ENCODE results near the gene TRABD2A. TPM values are rescaled to one million over a fixed set of nuclear protein-coding genes. Genes with fewer than 3 reads are reported as not detected.

TRABD2A gene
- total and polyA plus RNA-seq, 2 donors from 2014 or later, result 2.1 to 3.4 TPM

DNA sequence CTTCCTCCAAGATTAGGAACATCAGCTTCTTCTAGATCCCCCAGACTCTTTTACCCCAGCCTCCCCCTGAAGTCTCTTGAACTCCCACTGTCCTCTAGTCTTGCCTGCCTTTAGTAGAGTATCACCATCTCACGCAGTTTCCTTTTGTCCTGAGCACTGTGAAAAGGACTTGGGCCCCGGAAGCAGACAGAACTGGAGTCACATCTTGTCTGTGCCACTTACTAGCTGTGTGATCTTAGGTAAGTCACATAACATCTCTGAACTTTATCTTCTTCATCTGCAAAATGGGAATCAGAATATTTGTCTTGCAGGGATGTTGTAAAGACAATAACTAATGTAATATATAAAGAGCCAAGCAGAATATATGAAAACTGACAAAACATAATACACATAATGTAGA is 8.4 kb upstream of the TRABD2A start:
- TF ChIP-seq CTCF (IDR thresholded peaks at IDR 0.05; ENCODE audit: borderline replicate concordance, extremely low read depth, insufficient read depth), result no peak
- Histone ChIP-seq H3K27me3 (ENCODE audit: control insufficient read depth, insufficient read depth, low read length) (no peaks in the 10 kb centered on the region), H3K9me3 (ENCODE audit: control insufficient read depth in 2 of 3, insufficient read depth in 1 of 3, low read length in 3 of 3) (no peaks in the 10 kb centered on the region), H3K36me3 (ENCODE audit: control insufficient read depth in 2 of 3, insufficient read depth in 3 of 3, low read length in 3 of 3) (no peaks in the 10 kb centered on the region), H3K9ac (ENCODE audit: low read length in 3 of 3) (no peak overlapping the region), H3K4me3 (ENCODE audit: low read length in 3 of 3) (no peak overlapping the region), H3K4me1 (ENCODE audit: control insufficient read depth in 2 of 3, insufficient read depth in 2 of 3, low read depth in 1 of 3, low read length in 3 of 3) (peaks cover 0 to 3% (median 0%) of the 10 kb centered on the region in 3 donors), H3K27ac (ENCODE audit: low read depth in 2 of 2, low read length in 2 of 2) (no peak overlapping the region)
- intact Hi-C loops (cut with DNase I), result loop anchor here (10.0 kb wide), 1 partner anchor 395 kb away; no protein-coding TSS in a partner anchor
- FAIRE-seq, result no peak
- DNase-seq, result no peak

- DNase-seq, result peak in 1 of 5 donors; percentile 35
- no peak for FAIRE-seq
- peak overlapping the region in 2 of 3 donors; percentile 24 to 26 for H3K4me3 ChIP-seq (ENCODE audit: low read length in 3 of 3)
- H3K4me1 ChIP-seq (ENCODE audit: control insufficient read depth in 2 of 3, insufficient read depth in 2 of 3, low read depth in 1 of 3, low read length in 3 of 3), result peaks cover 0 to 3% (median 0%) of the 10 kb centered on the region in 3 donors
- no peaks in the 10 kb centered on the region for H3K9me3 ChIP-seq (ENCODE audit: control insufficient read depth in 2 of 3, insufficient read depth in 1 of 3, low read length in 3 of 3)
- intact Hi-C loops (cut with DNase I), result loop anchor here (10.0 kb wide), 1 partner anchor 394 kb away; no protein-coding TSS in a partner anchor
- H3K27me3 ChIP-seq (ENCODE audit: control insufficient read depth, insufficient read depth, low read length), result no peaks in the 10 kb centered on the region
- H3K9ac ChIP-seq (ENCODE audit: low read length in 3 of 3), result no peak overlapping the region
- H3K36me3 ChIP-seq (ENCODE audit: control insufficient read depth in 2 of 3, insufficient read depth in 3 of 3, low read length in 3 of 3), result no peaks in the 10 kb centered on the region
- TF ChIP-seq CTCF (IDR thresholded peaks at IDR 0.05; ENCODE audit: borderline replicate concordance, extremely low read depth, insufficient read depth), result no peak
- no peak overlapping the region for H3K27ac ChIP-seq (ENCODE audit: low read depth in 2 of 2, low read length in 2 of 2)
Observed at GRCh38 chr2:84888401-84889276, 7.8 kb upstream of the TRABD2A start.

DNA sequence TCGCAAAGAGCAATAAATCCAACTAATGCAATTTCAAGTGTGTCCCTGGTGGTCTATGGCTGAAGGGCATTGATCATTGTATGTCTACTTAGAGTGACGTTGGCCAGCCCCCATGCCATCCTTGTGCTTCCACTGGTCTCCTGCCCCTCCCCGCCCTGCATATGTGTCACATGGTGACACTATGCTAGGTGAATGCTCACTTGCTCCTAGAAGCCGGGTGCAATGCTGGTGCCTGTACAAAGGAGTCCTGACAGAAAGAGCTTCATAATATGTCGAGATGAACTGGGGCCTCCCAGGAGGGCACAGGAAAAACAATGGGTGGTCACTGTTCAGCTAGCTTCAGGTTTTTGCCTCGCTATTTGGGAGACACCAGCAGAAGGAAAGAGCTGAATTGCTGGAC is 5.9 kb upstream of the TRABD2A start:
- Histone ChIP-seq H3K36me3 (ENCODE audit: control insufficient read depth in 2 of 3, insufficient read depth in 3 of 3, low read length in 3 of 3) (no peaks in the 10 kb centered on the region), H3K4me3 (ENCODE audit: low read length in 3 of 3) (no peak overlapping the region), H3K27me3 (ENCODE audit: control insufficient read depth, insufficient read depth, low read length) (peaks cover 3% of the 10 kb centered on the region), H3K27ac (ENCODE audit: low read depth in 2 of 2, low read length in 2 of 2) (no peak overlapping the region), H3K4me1 (ENCODE audit: control insufficient read depth in 2 of 3, insufficient read depth in 2 of 3, low read depth in 1 of 3, low read length in 3 of 3) (peaks cover 0 to 3% (median 0%) of the 10 kb centered on the region in 3 donors), H3K9me3 (ENCODE audit: control insufficient read depth in 2 of 3, insufficient read depth in 1 of 3, low read length in 3 of 3) (no peaks in the 10 kb centered on the region), H3K9ac (ENCODE audit: low read length in 3 of 3) (no peak overlapping the region)
- FAIRE-seq (no peak), DNase-seq (no peak)
- no peak for TF ChIP-seq CTCF (IDR thresholded peaks at IDR 0.05; ENCODE audit: borderline replicate concordance, extremely low read depth, insufficient read depth)
- intact Hi-C loops (cut with DNase I), result loop anchor here (10.0 kb wide), 1 partner anchor 392 kb away; no protein-coding TSS in a partner anchor

Data from kidney (tissue), 14 donors.